NB4 (cell line): Measurements from ENCODE around the gene PUDP.
"Not testable (repeated sequence)": the region's sequence is repeated elsewhere in the genome, so short reads cannot be mapped to it uniquely, and the experiment has no call there.

ENCODE experiments used
- CTCF ChIP-seq: IDR thresholded peaks from one replicate; pipeline ENCODE4 v1.5.1; 2012; ENCODE audit warnings: low read depth, low read length
- MAX ChIP-seq: IDR thresholded peaks from 2 replicates; pipeline ENCODE4 v1.6.1; 2011; ENCODE audit warnings: low read depth, low read length
- MYC ChIP-seq: IDR thresholded peaks from 2 replicates; pipeline ENCODE4 v1.6.1; 2011; ENCODE audit warnings: low read depth, low read length
- POLR2A ChIP-seq: IDR thresholded peaks from 2 replicates; pipeline ENCODE4 v1.6.1; 2011; ENCODE audit warnings: mild to moderate bottlenecking; ENCODE audit not compliant: insufficient read length; ENCODE audit errors: extremely low read depth

- not testable (repeated sequence) for TF ChIP-seq POLR2A, CTCF, MAX, MYC
These were observed 137.1 kb downstream of the PUDP start for GRCh38 chrX:7010897-7011296.
